Measurements from ENCODE around the gene ARVCF.

Gene ARVCF

DNA sequence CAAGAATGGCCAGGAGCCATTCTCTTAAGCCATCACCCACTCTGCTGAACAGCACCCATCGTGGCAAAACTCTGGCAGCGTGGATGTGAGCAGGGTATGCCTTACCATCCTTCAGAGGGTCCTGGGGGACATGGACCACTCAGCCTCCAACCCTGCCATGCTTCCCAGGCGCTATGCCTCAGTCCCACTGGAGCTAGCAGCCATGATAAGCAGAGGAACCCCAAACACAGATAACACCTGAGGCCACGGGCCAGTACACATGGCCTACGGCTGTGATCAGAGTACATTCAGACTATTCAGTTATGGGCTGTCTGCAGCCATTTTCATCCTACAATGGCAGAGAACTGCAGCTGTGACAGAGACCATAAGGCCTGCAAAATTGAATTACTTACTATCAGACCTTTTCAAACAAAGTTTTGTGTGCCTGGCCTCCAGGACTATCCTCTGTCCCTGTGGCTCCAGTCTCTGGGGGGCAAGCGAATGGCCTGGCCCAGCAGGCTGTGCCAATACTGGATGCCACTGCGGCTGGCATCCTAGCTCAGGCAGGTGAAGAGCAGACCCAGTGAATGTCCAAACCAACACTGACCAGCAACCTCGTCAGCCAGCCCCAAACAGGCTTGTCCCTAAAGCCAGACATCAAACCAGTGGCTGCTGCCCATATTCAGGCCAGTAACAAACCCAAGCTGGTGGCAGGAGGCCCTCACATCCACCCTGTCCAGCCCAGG lies 6.9 kb downstream of the ARVCF start:
- H3K36me3 ChIP-seq (ENCODE audit: control insufficient read depth, insufficient read depth, low read length): no peaks in the 10 kb centered on the region
- H3K27me3 ChIP-seq (replicated peaks; ENCODE audit: control insufficient read depth, insufficient read depth, low read length, poor library complexity, severe bottlenecking): no peaks in the 10 kb centered on the region
- H3K4me1 ChIP-seq (ENCODE audit: control insufficient read depth, insufficient read depth, low read length, poor library complexity, severe bottlenecking): no peaks in the 10 kb centered on the region
- no peak overlapping the region for H3K27ac ChIP-seq (ENCODE audit: insufficient read depth, low read length, poor library complexity, severe bottlenecking)
- no peaks in the 10 kb centered on the region for H3K9me3 ChIP-seq (ENCODE audit: control insufficient read depth, low read length)
- no peak overlapping the region for H3K4me3 ChIP-seq (ENCODE audit: insufficient read depth, low read depth, low read length, poor library complexity, severe bottlenecking)
- DNase-seq: no peak

GRCh38 chr22:20009018-20009491 lies 7.6 kb downstream of the ARVCF start:
- Histone ChIP-seq H3K4me1 (ENCODE audit: control insufficient read depth, insufficient read depth, low read length, poor library complexity, severe bottlenecking) (no peaks in the 10 kb centered on the region), H3K9me3 (ENCODE audit: control insufficient read depth, low read length) (no peaks in the 10 kb centered on the region), H3K36me3 (ENCODE audit: control insufficient read depth, insufficient read depth, low read length) (no peaks in the 10 kb centered on the region), H3K27ac (ENCODE audit: insufficient read depth, low read length, poor library complexity, severe bottlenecking) (no peak overlapping the region), H3K27me3 (replicated peaks; ENCODE audit: control insufficient read depth, insufficient read depth, low read length, poor library complexity, severe bottlenecking) (no peaks in the 10 kb centered on the region), H3K4me3 (ENCODE audit: insufficient read depth, low read depth, low read length, poor library complexity, severe bottlenecking) (no peak overlapping the region)
- DNase-seq: no peak

DNA sequence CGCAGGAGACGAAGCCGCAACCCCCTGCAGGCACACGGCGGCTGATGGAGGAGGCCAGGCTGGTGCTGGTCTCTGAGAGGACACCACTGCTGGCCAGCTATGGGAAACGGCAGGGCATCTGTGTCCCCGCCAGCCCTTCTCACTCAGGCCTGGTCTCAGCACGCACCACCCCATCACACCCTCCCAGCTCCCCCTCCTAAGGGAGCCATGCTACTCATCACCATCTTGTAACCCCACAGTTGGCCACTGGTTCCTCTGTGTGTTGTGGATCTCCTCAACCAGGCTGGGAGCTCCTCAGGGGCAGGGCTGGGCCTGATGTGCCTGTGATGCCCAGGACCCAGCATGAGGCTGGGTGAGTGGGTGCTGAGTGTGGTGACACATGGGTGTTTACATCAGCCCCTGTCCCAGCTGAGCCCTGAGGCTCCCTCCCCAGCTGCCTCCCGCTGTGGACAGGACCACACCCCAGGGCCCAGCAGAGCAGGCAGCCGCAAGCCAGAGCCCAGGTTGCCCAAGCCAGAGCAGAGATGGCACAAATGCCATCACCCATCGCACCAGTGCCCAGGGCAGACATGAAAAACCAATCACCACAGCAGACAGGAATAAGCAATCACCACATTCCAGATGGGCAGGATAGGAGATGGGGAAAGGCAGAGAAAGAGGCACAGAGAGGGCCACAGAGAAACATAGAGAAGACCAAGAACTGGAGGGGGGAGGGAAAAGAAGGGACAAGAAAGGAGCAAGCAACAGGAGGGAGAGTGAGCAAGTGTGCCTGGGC lies 8.2 kb downstream of the ARVCF start:
- no peak for DNase-seq
- Histone ChIP-seq H3K27me3 (replicated peaks; ENCODE audit: control insufficient read depth, insufficient read depth, low read length, poor library complexity, severe bottlenecking) (no peaks in the 10 kb centered on the region), H3K36me3 (ENCODE audit: control insufficient read depth, insufficient read depth, low read length) (no peaks in the 10 kb centered on the region), H3K9me3 (ENCODE audit: control insufficient read depth, low read length) (no peaks in the 10 kb centered on the region), H3K4me1 (ENCODE audit: control insufficient read depth, insufficient read depth, low read length, poor library complexity, severe bottlenecking) (no peaks in the 10 kb centered on the region), H3K4me3 (ENCODE audit: insufficient read depth, low read depth, low read length, poor library complexity, severe bottlenecking) (no peak overlapping the region), H3K27ac (ENCODE audit: insufficient read depth, low read length, poor library complexity, severe bottlenecking) (no peak overlapping the region)

DNA sequence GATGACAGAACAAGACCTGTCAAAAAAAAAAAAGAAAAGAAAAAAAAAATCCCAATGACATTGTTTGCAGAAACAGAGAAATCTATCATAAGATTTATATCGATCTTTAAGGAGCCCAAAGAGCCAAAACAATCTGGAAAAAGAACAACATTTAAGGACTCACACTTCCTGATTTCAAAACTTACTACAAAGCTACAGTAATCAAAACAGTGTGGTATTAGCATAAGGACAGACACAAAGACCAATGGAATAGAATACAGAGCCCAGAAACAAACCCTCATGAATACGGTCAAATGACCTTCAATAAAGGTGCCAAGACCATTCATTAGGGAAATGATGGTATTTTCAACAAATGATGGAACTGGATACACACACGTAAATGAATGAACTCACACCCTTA lies 12.2 kb downstream of the ARVCF start:
- Histone ChIP-seq H3K27me3 (replicated peaks; ENCODE audit: control insufficient read depth, insufficient read depth, low read length, poor library complexity, severe bottlenecking) (no peaks in the 10 kb centered on the region), H3K4me1 (ENCODE audit: control insufficient read depth, insufficient read depth, low read length, poor library complexity, severe bottlenecking) (no peaks in the 10 kb centered on the region)

DNA sequence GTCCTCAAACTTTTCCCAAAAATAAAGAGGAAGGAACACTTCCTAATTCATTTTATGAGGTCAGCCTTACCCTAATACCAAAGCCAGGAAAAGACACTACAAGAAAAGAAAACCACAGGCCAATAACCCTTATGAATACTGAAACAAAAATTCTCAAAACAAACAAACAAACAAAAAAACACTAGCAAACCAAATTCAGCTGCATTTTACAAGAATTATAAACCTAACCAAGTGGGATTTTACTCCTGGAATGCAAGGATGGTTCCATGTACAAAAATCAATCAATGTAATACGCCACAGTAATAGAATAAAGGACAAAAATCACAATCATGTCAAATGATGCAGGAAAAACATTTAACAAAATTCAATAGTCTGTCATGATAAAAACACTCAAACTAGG lies 13.3 kb downstream of the ARVCF start:
- Histone ChIP-seq H3K27me3 (replicated peaks; ENCODE audit: control insufficient read depth, insufficient read depth, low read length, poor library complexity, severe bottlenecking) (no peaks in the 10 kb centered on the region), H3K9me3 (ENCODE audit: control insufficient read depth, low read length) (no peaks in the 10 kb centered on the region), H3K27ac (ENCODE audit: insufficient read depth, low read length, poor library complexity, severe bottlenecking) (no peak overlapping the region), H3K4me3 (ENCODE audit: insufficient read depth, low read depth, low read length, poor library complexity, severe bottlenecking) (no peak overlapping the region), H3K36me3 (ENCODE audit: control insufficient read depth, insufficient read depth, low read length) (no peaks in the 10 kb centered on the region), H3K4me1 (ENCODE audit: control insufficient read depth, insufficient read depth, low read length, poor library complexity, severe bottlenecking) (no peaks in the 10 kb centered on the region)
- no peak for DNase-seq

More for the DNA sequence above, 12.2 kb downstream of the ARVCF start:
- Histone ChIP-seq H3K4me3 (ENCODE audit: insufficient read depth, low read depth, low read length, poor library complexity, severe bottlenecking) (no peak overlapping the region), H3K9me3 (ENCODE audit: control insufficient read depth, low read length) (no peaks in the 10 kb centered on the region), H3K36me3 (ENCODE audit: control insufficient read depth, insufficient read depth, low read length) (no peaks in the 10 kb centered on the region), H3K27ac (ENCODE audit: insufficient read depth, low read length, poor library complexity, severe bottlenecking) (no peak overlapping the region)
- no peak for DNase-seq

DNA sequence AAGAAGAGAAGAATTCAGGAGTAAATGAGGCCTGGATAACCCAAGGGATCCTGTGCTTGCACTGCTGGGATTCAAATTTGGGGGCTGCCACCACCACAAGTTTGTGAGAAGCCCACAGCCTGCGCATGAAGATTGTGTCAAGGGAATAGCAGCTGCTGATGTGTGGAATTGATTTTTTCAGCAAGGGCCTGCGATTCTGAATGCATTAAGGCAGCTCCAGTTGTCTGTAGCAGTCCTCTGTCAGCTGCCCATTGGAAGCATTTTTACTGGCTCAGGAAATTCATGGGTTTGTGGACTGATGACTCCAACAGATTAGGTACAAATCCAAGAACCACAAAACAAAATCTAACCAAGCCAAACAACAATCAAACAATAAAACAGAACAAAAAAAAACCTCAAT lies 14.0 kb downstream of the ARVCF start:
- no peaks in the 10 kb centered on the region for H3K27me3 ChIP-seq (replicated peaks; ENCODE audit: control insufficient read depth, insufficient read depth, low read length, poor library complexity, severe bottlenecking)
- no peaks in the 10 kb centered on the region for H3K4me1 ChIP-seq (ENCODE audit: control insufficient read depth, insufficient read depth, low read length, poor library complexity, severe bottlenecking)
- no peaks in the 10 kb centered on the region for H3K36me3 ChIP-seq (ENCODE audit: control insufficient read depth, insufficient read depth, low read length)
- no peaks in the 10 kb centered on the region for H3K9me3 ChIP-seq (ENCODE audit: control insufficient read depth, low read length)
- no peak overlapping the region for H3K27ac ChIP-seq (ENCODE audit: insufficient read depth, low read length, poor library complexity, severe bottlenecking)
- no peak for DNase-seq
- H3K4me3 ChIP-seq (ENCODE audit: insufficient read depth, low read depth, low read length, poor library complexity, severe bottlenecking): no peak overlapping the region

DNA sequence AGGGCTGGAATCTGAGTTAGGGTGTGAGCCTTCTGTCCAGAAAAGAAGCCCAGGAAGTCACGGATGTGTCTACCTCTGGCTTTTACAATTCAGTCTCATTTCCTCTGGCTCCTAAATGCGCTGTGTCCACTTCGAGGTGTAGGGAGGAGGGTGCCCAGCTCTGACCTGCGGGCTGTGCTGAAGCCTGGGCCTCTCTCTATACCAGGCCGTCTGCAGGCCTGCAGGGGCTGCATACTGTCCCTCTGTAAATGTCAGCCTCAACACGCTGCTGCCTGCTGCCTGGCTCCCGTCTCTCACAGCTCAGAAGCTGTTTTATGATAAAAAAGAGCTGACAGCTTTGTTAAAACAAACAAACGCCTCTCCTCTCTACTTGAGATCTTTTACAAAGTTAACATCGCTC lies 14.5 kb downstream of the ARVCF start:
- Histone ChIP-seq H3K27ac (ENCODE audit: insufficient read depth, low read length, poor library complexity, severe bottlenecking) (no peak overlapping the region), H3K27me3 (replicated peaks; ENCODE audit: control insufficient read depth, insufficient read depth, low read length, poor library complexity, severe bottlenecking) (no peaks in the 10 kb centered on the region), H3K36me3 (ENCODE audit: control insufficient read depth, insufficient read depth, low read length) (no peaks in the 10 kb centered on the region), H3K4me1 (ENCODE audit: control insufficient read depth, insufficient read depth, low read length, poor library complexity, severe bottlenecking) (no peaks in the 10 kb centered on the region), H3K9me3 (ENCODE audit: control insufficient read depth, low read length) (no peaks in the 10 kb centered on the region), H3K4me3 (ENCODE audit: insufficient read depth, low read depth, low read length, poor library complexity, severe bottlenecking) (no peak overlapping the region)
- DNase-seq: no peak

GRCh38 chr22:20001082-20001638 lies 15.5 kb downstream of the ARVCF start:
- Histone ChIP-seq H3K4me1 (ENCODE audit: control insufficient read depth, insufficient read depth, low read length, poor library complexity, severe bottlenecking) (no peaks in the 10 kb centered on the region), H3K27me3 (replicated peaks; ENCODE audit: control insufficient read depth, insufficient read depth, low read length, poor library complexity, severe bottlenecking) (no peaks in the 10 kb centered on the region), H3K36me3 (ENCODE audit: control insufficient read depth, insufficient read depth, low read length) (no peaks in the 10 kb centered on the region), H3K9me3 (ENCODE audit: control insufficient read depth, low read length) (no peaks in the 10 kb centered on the region), H3K4me3 (ENCODE audit: insufficient read depth, low read depth, low read length, poor library complexity, severe bottlenecking) (no peak overlapping the region), H3K27ac (ENCODE audit: insufficient read depth, low read length, poor library complexity, severe bottlenecking) (no peak overlapping the region)
- DNase-seq: no peak

DNA sequence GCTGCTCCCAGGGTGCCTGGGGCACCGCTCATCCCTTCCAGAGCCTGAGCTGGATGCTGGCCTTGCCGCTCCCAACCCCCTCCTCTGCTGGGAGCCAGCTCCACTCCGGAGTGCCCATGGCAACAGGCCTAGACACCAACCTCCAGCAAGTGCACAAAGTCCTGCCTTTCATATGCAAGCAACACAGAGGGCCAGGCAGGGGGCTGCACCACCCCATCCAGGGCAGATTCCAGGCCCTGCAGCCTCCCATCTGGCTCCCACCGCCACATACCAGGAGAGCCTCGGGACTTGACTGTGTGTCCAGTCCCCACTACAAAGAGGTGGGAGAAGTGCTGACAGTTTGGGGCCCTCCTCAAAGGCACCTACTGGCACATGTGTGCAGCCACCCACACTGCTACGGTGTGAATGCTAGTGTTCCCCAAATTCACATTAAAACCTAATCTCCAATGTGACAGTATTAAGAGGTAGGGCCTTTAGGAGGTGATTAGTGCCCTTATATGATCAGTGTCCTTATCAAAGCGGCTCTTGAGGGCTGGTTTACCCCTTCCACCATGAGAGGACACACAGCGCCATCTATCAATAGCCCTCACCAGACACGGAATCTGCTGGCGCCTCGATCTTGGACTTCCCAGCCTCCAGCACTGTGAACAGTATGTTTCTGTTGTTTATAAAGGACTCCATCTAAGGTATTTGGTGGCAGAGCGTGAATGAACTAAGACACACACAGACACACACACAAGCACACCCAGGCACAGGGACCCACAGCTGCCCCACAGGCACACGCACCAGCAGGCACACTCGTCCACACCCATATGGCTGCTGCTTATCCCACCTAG lies 16.2 kb downstream of the ARVCF start:
- Histone ChIP-seq H3K4me1 (ENCODE audit: control insufficient read depth, insufficient read depth, low read length, poor library complexity, severe bottlenecking) (no peaks in the 10 kb centered on the region), H3K9me3 (ENCODE audit: control insufficient read depth, low read length) (no peaks in the 10 kb centered on the region), H3K4me3 (ENCODE audit: insufficient read depth, low read depth, low read length, poor library complexity, severe bottlenecking) (no peak overlapping the region), H3K27me3 (replicated peaks; ENCODE audit: control insufficient read depth, insufficient read depth, low read length, poor library complexity, severe bottlenecking) (no peaks in the 10 kb centered on the region), H3K27ac (ENCODE audit: insufficient read depth, low read length, poor library complexity, severe bottlenecking) (no peak overlapping the region), H3K36me3 (ENCODE audit: control insufficient read depth, insufficient read depth, low read length) (no peaks in the 10 kb centered on the region)
- no peak for DNase-seq

All from effector memory CD4-positive, alpha-beta T cell (primary cell).